Measurements from ENCODE around the gene IL17C. TPM values are rescaled to one million over a fixed set of nuclear protein-coding genes. Genes with fewer than 3 reads are reported as not detected.

IL17C gene
- total and polyA plus RNA-seq, 10 of the 15 experiments (the other 5 are each of a cell fraction or from before 2014, with no cell fraction given): not detected

GRCh38 chr16:88588754-88589153 is 49.6 kb upstream of the IL17C start:
- DNase-seq (ENCODE audit: low read depth, low spot score): no peak
- Histone ChIP-seq H3K36me3 (ENCODE audit: control insufficient read depth in 2 of 2, insufficient read depth in 2 of 2, low read length in 1 of 2) (peaks cover 19 to 43% of the 10 kb centered on the region in 2 experiments), H3K27me3 (replicated peaks in 1 of 2; ENCODE audit: control insufficient read depth in 2 of 2, insufficient read depth in 2 of 2, low read length in 1 of 2) (no peaks in the 10 kb centered on the region), H3K79me2 (ENCODE audit: control insufficient read depth, insufficient read depth, low read length) (peaks cover 19% of the 10 kb centered on the region), H3K4me2 (ENCODE audit: control insufficient read depth, insufficient read depth) (no peak overlapping the region), H3K4me3 (no peak overlapping the region), H3K9me3 (replicated peaks; ENCODE audit: control insufficient read depth, insufficient read depth, low read length) (no peaks in the 10 kb centered on the region), H3K4me1 (ENCODE audit: control insufficient read depth, insufficient read depth, low read length) (peaks cover 4% of the 10 kb centered on the region), H3K27ac (ENCODE audit: control insufficient read depth, insufficient read depth) (no peak overlapping the region), H4K20me1 (ENCODE audit: control insufficient read depth, insufficient read depth) (no peaks in the 10 kb centered on the region), H3K9ac (ENCODE audit: control insufficient read depth, insufficient read depth, low read length) (no peak overlapping the region), H2AFZ (ENCODE audit: control insufficient read depth, low read depth, low read length) (no peak overlapping the region)
- no peak for ATAC-seq
- ChIA-PET POLR2A (no interaction called here), RAD21 (ENCODE audit: unreplicated experiment) (no interaction called here), SMC1A (ENCODE audit: uncharacterized antibody, unreplicated experiment) (interaction anchor here (1.4 kb wide), 1 partner anchor 17 kb away, joined by 3 read pairs; no protein-coding TSS in a partner anchor), CTCF (no interaction called here)
- in situ Hi-C loops (cut with MboI): no loop called here
- FAIRE-seq: no peak
- 69% methylated on average over 6 of the region's 6 CpGs for WGBS (ENCODE audit: insufficient coverage, insufficient replicate concordance, low lambda C conversion rate, missing lambda C conversion rate)
- no TSS peak for BruUV-seq (replicated peaks)
- TF ChIP-seq YBX1 (IDR thresholded peaks at IDR 0.05) (no peak), ATF7 (IDR thresholded peaks at IDR 0.05; ENCODE audit: low read depth) (no peak), SRF (IDR thresholded peaks at IDR 0.05; ENCODE audit: low read depth in 2 of 2, low read length in 2 of 2) (no peak), ATF2 (IDR thresholded peaks at IDR 0.05; ENCODE audit: low read length) (no peak), BRCA1 (IDR thresholded peaks at IDR 0.05; ENCODE audit: low read depth, low read length) (no peak), TAF1 (IDR thresholded peaks at IDR 0.05; ENCODE audit: borderline replicate concordance, low read depth, low read length) (no peak), DPF2 (IDR thresholded peaks at IDR 0.05) (no peak), STAT3 (IDR thresholded peaks at IDR 0.05; ENCODE audit: low read depth, low read length) (no peak), TCF7 (IDR thresholded peaks at IDR 0.05; ENCODE audit: borderline replicate concordance) (no peak), NR2F1 (conservative IDR thresholded peaks at IDR 0.05) (no peak), MTA2 (IDR thresholded peaks at IDR 0.05; ENCODE audit: low read depth) (no peak), SMAD5 (IDR thresholded peaks at IDR 0.05; ENCODE audit: low read depth) (no peak), SMARCA5 (IDR thresholded peaks at IDR 0.05) (no peak), ZBTB33 (IDR thresholded peaks at IDR 0.05) (no peak), BCL11A (IDR thresholded peaks at IDR 0.05; ENCODE audit: low read depth, low read length) (no peak), JUND (IDR thresholded peaks at IDR 0.05; ENCODE audit: low read depth, low read length) (no peak), ETV6 (conservative IDR thresholded peaks at IDR 0.05 in 1 of 2, IDR thresholded peaks at IDR 0.05 in 1 of 2; ENCODE audit: borderline replicate concordance in 1 of 2, low read depth in 1 of 2) (no peak)
- TF ChIP-seq, protein P1, sequence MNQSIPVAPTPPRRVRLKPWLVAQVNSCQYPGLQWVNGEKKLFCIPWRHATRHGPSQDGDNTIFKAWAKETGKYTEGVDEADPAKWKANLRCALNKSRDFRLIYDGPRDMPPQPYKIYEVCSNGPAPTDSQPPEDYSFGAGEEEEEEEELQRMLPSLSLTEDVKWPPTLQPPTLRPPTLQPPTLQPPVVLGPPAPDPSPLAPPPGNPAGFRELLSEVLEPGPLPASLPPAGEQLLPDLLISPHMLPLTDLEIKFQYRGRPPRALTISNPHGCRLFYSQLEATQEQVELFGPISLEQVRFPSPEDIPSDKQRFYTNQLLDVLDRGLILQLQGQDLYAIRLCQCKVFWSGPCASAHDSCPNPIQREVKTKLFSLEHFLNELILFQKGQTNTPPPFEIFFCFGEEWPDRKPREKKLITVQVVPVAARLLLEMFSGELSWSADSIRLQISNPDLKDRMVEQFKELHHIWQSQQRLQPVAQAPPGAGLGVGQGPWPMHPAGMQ (IDR thresholded peaks at IDR 0.05; ENCODE audit: borderline replicate concordance): no peak
- TF ChIP-seq, protein P2, sequence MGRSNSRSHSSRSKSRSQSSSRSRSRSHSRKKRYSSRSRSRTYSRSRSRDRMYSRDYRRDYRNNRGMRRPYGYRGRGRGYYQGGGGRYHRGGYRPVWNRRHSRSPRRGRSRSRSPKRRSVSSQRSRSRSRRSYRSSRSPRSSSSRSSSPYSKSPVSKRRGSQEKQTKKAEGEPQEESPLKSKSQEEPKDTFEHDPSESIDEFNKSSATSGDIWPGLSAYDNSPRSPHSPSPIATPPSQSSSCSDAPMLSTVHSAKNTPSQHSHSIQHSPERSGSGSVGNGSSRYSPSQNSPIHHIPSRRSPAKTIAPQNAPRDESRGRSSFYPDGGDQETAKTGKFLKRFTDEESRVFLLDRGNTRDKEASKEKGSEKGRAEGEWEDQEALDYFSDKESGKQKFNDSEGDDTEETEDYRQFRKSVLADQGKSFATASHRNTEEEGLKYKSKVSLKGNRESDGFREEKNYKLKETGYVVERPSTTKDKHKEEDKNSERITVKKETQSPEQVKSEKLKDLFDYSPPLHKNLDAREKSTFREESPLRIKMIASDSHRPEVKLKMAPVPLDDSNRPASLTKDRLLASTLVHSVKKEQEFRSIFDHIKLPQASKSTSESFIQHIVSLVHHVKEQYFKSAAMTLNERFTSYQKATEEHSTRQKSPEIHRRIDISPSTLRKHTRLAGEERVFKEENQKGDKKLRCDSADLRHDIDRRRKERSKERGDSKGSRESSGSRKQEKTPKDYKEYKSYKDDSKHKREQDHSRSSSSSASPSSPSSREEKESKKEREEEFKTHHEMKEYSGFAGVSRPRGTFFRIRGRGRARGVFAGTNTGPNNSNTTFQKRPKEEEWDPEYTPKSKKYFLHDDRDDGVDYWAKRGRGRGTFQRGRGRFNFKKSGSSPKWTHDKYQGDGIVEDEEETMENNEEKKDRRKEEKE (IDR thresholded peaks at IDR 0.05): no peak
- intact Hi-C loops (cut with micrococcal nuclease; ENCODE audit: unreplicated experiment): no loop called here
